A549 (cell line): Measurements from ENCODE around the gene GPBP1. TPM values are rescaled to one million over a fixed set of nuclear protein-coding genes. Genes with fewer than 3 reads are reported as not detected.

Source experiments
- ATAC-seq, 2 experiments: fragments of 200-7000 bp in 1 of 2; fragments of >200 bp in 1 of 2; cut with Nextera tagmentation in 1 of 2; cut with Tn5 transposase in 1 of 2; 3 replicates each; pipeline versions ENCODE4 v1.8.0 to v1.9.1; 2018 to 2020; ENCODE audit warnings: mild to moderate bottlenecking in 1 of 2, moderate library complexity in 1 of 2
- CTCF ChIA-PET: fragments of 300-600 bp; sonication (Branson Sonifier 250); formaldehyde crosslinking; extraction: SDS; loops from one replicate; lab custom pipeline; 2021; ENCODE audit warnings: antibody characterized with exemption, inconsistent platforms; lab: Yijun Ruan, JAX
- POLR2A ChIA-PET: fragments of 350-600 bp; formaldehyde crosslinking; extraction: SDS; loops from one replicate; lab custom pipeline; 2021; ENCODE audit warnings: antibody characterized with exemption, inconsistent platforms; lab: Yijun Ruan, JAX
- DNase-seq, 2 experiments: peaks; one replicate each; pipeline versions ENCODE4 v3.0.0 to v3.0.0-alpha.2; 2011 to 2016; ENCODE audit warnings: low read depth in 1 of 2, low spot score in 1 of 2
- FAIRE-seq: peaks from 2 replicates; lab custom pipeline; 2011; peaks lifted over from hg19 to GRCh38; lab: Jason Lieb, UNC
- H3K27ac ChIP-seq, 2 experiments: fragments of >200 bp; sonication (Bioruptor Twin); formaldehyde crosslinking; 3 replicates each; pipeline ENCODE4 v1.5.1; 2016 to 2017
- H3K4me1 ChIP-seq: fragments of >200 bp; sonication (Bioruptor Twin); formaldehyde crosslinking; 3 replicates; pipeline ENCODE4 v1.6.1; 2016
- H3K4me2 ChIP-seq: fragments of >200 bp; sonication (Bioruptor Twin); formaldehyde crosslinking; 3 replicates; pipeline ENCODE4 v1.6.1; 2016
- H3K4me3 ChIP-seq: fragments of >200 bp; sonication (Bioruptor Twin); formaldehyde crosslinking; 3 replicates; pipeline ENCODE4 v1.5.1; 2016
- H3K9me3 ChIP-seq: fragments of >200 bp; sonication (Bioruptor Twin); formaldehyde crosslinking; 3 replicates; pipeline ENCODE4 v1.6.1; 2016
- ATOH8 ChIP-seq: fragments of 250-450 bp; sonication (Bioruptor Pico); IDR thresholded peaks from 2 replicates; pipeline ENCODE4 v1.5.0; 2020; ENCODE audit warnings: low read depth, mild to moderate bottlenecking, moderate library complexity
- BHLHE40 ChIP-seq: IDR thresholded peaks from 2 replicates; pipeline ENCODE4 v1.6.1; 2012; ENCODE audit warnings: low read depth, low read length, inconsistent platforms
- CHD4 ChIP-seq: fragments of 200-600 bp; sonication (generic); IDR thresholded peaks from 2 replicates; pipeline ENCODE4 v1.6.1; 2016; ENCODE audit warnings: antibody characterized with exemption, mild to moderate bottlenecking, borderline replicate concordance
- ELK1 ChIP-seq: fragments of 150-350 bp; IDR thresholded peaks from 2 replicates; pipeline ENCODE4 v1.6.1; 2014; ENCODE audit warnings: low read depth, mild to moderate bottlenecking, low read length
- FOXS1 ChIP-seq: fragments of 250-450 bp; sonication (Bioruptor Pico); IDR thresholded peaks from 2 replicates; pipeline ENCODE4 v1.5.0; 2020; ENCODE audit warnings: mild to moderate bottlenecking, moderate library complexity
- HOXB13 ChIP-seq: fragments of 250-450 bp; sonication (Bioruptor Pico); IDR thresholded peaks from 2 replicates; pipeline ENCODE4 v1.5.0; 2020; ENCODE audit warnings: low read depth, mild to moderate bottlenecking, moderate library complexity
- HOXB5 ChIP-seq: fragments of 250-450 bp; sonication (Bioruptor Pico); IDR thresholded peaks from 2 replicates; pipeline ENCODE4 v1.5.0; 2020; ENCODE audit warnings: mild to moderate bottlenecking, moderate library complexity
- JUN ChIP-seq, 2 experiments: fragments of >200 bp; sonication (Bioruptor Twin); formaldehyde crosslinking; IDR thresholded peaks; 2 replicates in 1 of 2; 3 replicates in 1 of 2; pipeline ENCODE4 v1.6.1; 2016 to 2017
- KDM1A ChIP-seq: fragments of 200-600 bp; sonication (generic); IDR thresholded peaks from 2 replicates; pipeline ENCODE4 v1.6.1; 2016; ENCODE audit warnings: low read depth, mild to moderate bottlenecking
- MAFK ChIP-seq: fragments of 450-650 bp; IDR thresholded peaks from 2 replicates; pipeline ENCODE4 v1.6.1; 2014; ENCODE audit not compliant: partially characterized antibody
- NFE2L2 ChIP-seq: fragments of 150-350 bp; conservative IDR thresholded peaks from 2 replicates; pipeline ENCODE4 v1.6.1; 2014; ENCODE audit warnings: low read length
- NR3C1 ChIP-seq: fragments of >200 bp; sonication (Bioruptor Twin); formaldehyde crosslinking; IDR thresholded peaks from 3 replicates; pipeline ENCODE4 v1.6.1; 2017
- PHF8 ChIP-seq: fragments of 200-600 bp; sonication (generic); IDR thresholded peaks from 2 replicates; pipeline ENCODE4 v1.6.1; 2016; ENCODE audit warnings: low read depth, mild to moderate bottlenecking, antibody characterized with exemption, moderate library complexity, borderline replicate concordance
- POLR2AphosphoS2 ChIP-seq: conservative IDR thresholded peaks from 2 replicates; pipeline ENCODE4 v1.6.1; 2012; ENCODE audit warnings: low read length, improper control_type of control experiment, inconsistent platforms
- RARB ChIP-seq: fragments of 250-450 bp; sonication (Bioruptor Pico); IDR thresholded peaks from 2 replicates; pipeline ENCODE4 v1.8.0; 2021; ENCODE audit warnings: mild to moderate bottlenecking, moderate library complexity
- RFX5 ChIP-seq: fragments of 450-650 bp; IDR thresholded peaks from 2 replicates; pipeline ENCODE4 v1.7.1; 2014; ENCODE audit warnings: antibody characterized with exemption, mild to moderate bottlenecking, moderate library complexity
- SREBF2 ChIP-seq: fragments of 450-650 bp; IDR thresholded peaks from 2 replicates; pipeline ENCODE4 v1.6.1; 2014; ENCODE audit warnings: mild to moderate bottlenecking, moderate library complexity
- ZFP36 ChIP-seq: fragments of 450-650 bp; IDR thresholded peaks from 2 replicates; pipeline ENCODE4 v1.6.1; 2014; ENCODE audit warnings: borderline replicate concordance; ENCODE audit not compliant: partially characterized antibody
- ZSCAN20 ChIP-seq: fragments of 250-450 bp; sonication (Bioruptor Pico); IDR thresholded peaks from 2 replicates; pipeline ENCODE4 v1.8.0; 2022; ENCODE audit warnings: mild to moderate bottlenecking, moderate library complexity
- WGBS: methylation state at CpG from one replicate; pipeline ENCODE4 v1.1.6; 2017; ENCODE audit errors: missing lambda C conversion rate; 5-methylcytosine and 5-hydroxymethylcytosine counted together
- polyA plus RNA-seq, 4 experiments: library from polyadenylated mRNA; depleted of rRNA in 3 of 4; stranded (reverse); fragments of >200 nt; fragmentation: RNase III in 1 of 4; extraction: RNeasy Plus Mini Kit Qiagen cat#74134 plus additional on column Dnase treatment in 1 of 4; gene quantifications; 2 replicates in 3 of 4; 3 replicates in 1 of 4; pipeline ENCODE4 v1.2.3, GENCODE V29; 2011 to 2017
- TF ChIP-seq, protein P1 (sequence below): fragments of 450-650 bp; IDR thresholded peaks from 2 replicates; pipeline ENCODE4 v1.6.1; 2014; ENCODE audit warnings: antibody characterized with exemption
- TF ChIP-seq, protein P2 (sequence below): IDR thresholded peaks from 2 replicates; pipeline ENCODE4 v1.6.1; 2012; ENCODE audit warnings: low read depth, borderline replicate concordance
- TF ChIP-seq, protein P3 (sequence below): IDR thresholded peaks from 2 replicates; pipeline ENCODE4 v1.6.1; 2012

GPBP1 gene
- polyA plus RNA-seq, 2 of the 4 experiments (the other 2 are of a cell fraction), result 31.0 to 86.0 TPM

GRCh38 chr5:57128325-57128724 lies 45.5 kb upstream of the GPBP1 start:
- TF ChIP-seq RARB (CRISPR knock-in tag), result no peak
- TF ChIP-seq, protein P1, sequence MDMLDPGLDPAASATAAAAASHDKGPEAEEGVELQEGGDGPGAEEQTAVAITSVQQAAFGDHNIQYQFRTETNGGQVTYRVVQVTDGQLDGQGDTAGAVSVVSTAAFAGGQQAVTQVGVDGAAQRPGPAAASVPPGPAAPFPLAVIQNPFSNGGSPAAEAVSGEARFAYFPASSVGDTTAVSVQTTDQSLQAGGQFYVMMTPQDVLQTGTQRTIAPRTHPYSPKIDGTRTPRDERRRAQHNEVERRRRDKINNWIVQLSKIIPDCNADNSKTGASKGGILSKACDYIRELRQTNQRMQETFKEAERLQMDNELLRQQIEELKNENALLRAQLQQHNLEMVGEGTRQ, result no peak
- no peak for TF ChIP-seq HOXB5 (CRISPR knock-in tag)
- no peak for TF ChIP-seq RFX5
- TF ChIP-seq, protein P2, sequence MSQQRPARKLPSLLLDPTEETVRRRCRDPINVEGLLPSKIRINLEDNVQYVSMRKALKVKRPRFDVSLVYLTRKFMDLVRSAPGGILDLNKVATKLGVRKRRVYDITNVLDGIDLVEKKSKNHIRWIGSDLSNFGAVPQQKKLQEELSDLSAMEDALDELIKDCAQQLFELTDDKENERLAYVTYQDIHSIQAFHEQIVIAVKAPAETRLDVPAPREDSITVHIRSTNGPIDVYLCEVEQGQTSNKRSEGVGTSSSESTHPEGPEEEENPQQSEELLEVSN, result no peak
- TF ChIP-seq PHF8, result no peak
- no peak for TF ChIP-seq JUN (IDR thresholded peaks at IDR 0.05)
- no peak for TF ChIP-seq SREBF2
- no peak for TF ChIP-seq BHLHE40
- TF ChIP-seq ELK1, result no peak
- no peak for TF ChIP-seq KDM1A
- TF ChIP-seq ATOH8 (CRISPR knock-in tag), result no peak
- TF ChIP-seq ZSCAN20 (CRISPR knock-in tag), result no peak
- no peak for TF ChIP-seq HOXB13 (CRISPR knock-in tag)
- TF ChIP-seq MAFK, result no peak
- TF ChIP-seq CHD4, result no peak
- TF ChIP-seq, protein P3, sequence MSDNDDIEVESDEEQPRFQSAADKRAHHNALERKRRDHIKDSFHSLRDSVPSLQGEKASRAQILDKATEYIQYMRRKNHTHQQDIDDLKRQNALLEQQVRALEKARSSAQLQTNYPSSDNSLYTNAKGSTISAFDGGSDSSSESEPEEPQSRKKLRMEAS, result no peak
- POLR2A ChIA-PET, result no interaction called here
- H3K4me2 ChIP-seq, result no peak overlapping the region
- H3K9me3 ChIP-seq, result 0 out of 3 replicates have a peak, but pooled peaks cover 3% of the 10 kb centered on the region
- ATAC-seq, result no peak
- H3K27ac ChIP-seq, result no peak overlapping the region
- no peak for FAIRE-seq
- H3K4me3 ChIP-seq, result no peak overlapping the region
- H3K4me1 ChIP-seq, result no peaks in the 10 kb centered on the region
- CTCF ChIA-PET, result interaction anchor here (0.7 to 1.9 kb wide), 3 partner anchors 9 to 228 kb away, joined by 4 to 7 read pairs (median 4); no protein-coding TSS in a partner anchor
- DNase-seq, result no peak
- WGBS, result 74% methylated on average over 3 of the region's 3 CpGs

DNA sequence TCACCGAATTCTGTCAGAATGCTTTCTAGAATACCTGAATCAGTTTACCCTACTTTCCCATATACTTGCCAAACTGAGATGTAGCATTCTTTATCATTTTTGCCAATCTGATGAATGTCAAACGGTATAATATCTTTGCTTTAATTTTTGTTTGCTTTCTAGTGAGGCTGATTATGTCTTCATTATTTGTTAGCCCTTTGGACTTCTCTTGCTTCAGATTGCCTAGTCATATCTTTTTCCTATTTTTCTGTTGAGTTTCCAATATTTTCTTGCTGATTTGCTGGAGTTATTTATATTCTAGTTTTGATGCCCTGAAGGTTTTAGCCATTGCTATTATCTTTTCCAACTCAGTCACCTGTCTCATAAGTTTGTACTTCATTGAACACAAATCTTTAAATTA lies 40.3 kb upstream of the GPBP1 start:
- TF ChIP-seq NFE2L2, result no peak
- TF ChIP-seq JUN (IDR thresholded peaks at IDR 0.05), result no peak
- no peak for TF ChIP-seq FOXS1 (CRISPR knock-in tag)
- no peak for TF ChIP-seq MAFK
- TF ChIP-seq ATOH8 (CRISPR knock-in tag), result no peak
- no peak for TF ChIP-seq NR3C1
- TF ChIP-seq ELK1, result no peak
- TF ChIP-seq POLR2AphosphoS2, result no peak
- no peak for TF ChIP-seq ZFP36
- Histone ChIP-seq H3K4me2 (no peak overlapping the region), H3K27ac (no peak overlapping the region), H3K4me1 (no peaks in the 10 kb centered on the region), H3K9me3 (no peaks in the 10 kb centered on the region), H3K4me3 (no peak overlapping the region)
- 50% methylated on average over 2 of the region's 2 CpGs for WGBS
- ATAC-seq (no peak), FAIRE-seq (no peak), DNase-seq (no peak)
- ChIA-PET POLR2A (no interaction called here), CTCF (interaction anchor here (0.9 kb wide), 1 partner anchor 50 kb away, joined by 4 read pairs; no protein-coding TSS in a partner anchor)
